ENCODE data around the gene SLC35G2. TPM values are rescaled to one million over a fixed set of nuclear protein-coding genes. Genes with fewer than 3 reads are reported as not detected.

Gene SLC35G2
- total RNA-seq, 1 donor from 2014 or later: 10.1 TPM

DNA sequence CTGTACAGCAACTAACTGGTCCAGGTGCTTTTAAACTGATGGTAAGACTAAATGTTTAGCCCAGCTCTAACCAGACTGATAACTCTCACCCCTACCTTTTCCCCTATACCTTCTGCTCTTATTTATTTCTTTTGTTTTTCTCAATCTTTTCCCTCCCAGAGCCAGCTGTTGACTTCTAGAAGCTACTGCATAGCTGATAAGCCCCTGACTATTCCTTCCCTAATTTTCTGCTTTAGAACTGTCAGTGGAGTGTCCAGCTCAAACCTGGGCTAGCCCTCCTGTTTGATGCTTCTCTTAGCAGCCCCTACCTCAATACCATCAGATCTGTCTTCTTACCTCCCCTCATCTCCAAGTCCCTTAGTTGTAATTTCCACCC lies 20.6 kb downstream of the SLC35G2 start:
- H2AFZ ChIP-seq (ENCODE audit: low read depth, low read length): no peak overlapping the region
- Mint-ChIP-seq H3K9me3 (ENCODE audit: unreplicated experiment) (peaks cover 3% of the 10 kb centered on the region), H3K4me3 (ENCODE audit: unreplicated experiment) (no peak overlapping the region), H3K4me1 (ENCODE audit: low read depth, unreplicated experiment) (peaks cover 29% of the 10 kb centered on the region), H3K36me3 (ENCODE audit: low read depth, unreplicated experiment) (peaks cover 11% of the 10 kb centered on the region), H3K27me3 (ENCODE audit: low read depth, unreplicated experiment) (no peaks in the 10 kb centered on the region), H3K27ac (ENCODE audit: unreplicated experiment) (peak overlapping the region; percentile 79)
- TF ChIP-seq EZH2 (IDR thresholded peaks at IDR 0.05; ENCODE audit: insufficient read depth, low read length): no peak
- TF ChIP-seq, protein P1, sequence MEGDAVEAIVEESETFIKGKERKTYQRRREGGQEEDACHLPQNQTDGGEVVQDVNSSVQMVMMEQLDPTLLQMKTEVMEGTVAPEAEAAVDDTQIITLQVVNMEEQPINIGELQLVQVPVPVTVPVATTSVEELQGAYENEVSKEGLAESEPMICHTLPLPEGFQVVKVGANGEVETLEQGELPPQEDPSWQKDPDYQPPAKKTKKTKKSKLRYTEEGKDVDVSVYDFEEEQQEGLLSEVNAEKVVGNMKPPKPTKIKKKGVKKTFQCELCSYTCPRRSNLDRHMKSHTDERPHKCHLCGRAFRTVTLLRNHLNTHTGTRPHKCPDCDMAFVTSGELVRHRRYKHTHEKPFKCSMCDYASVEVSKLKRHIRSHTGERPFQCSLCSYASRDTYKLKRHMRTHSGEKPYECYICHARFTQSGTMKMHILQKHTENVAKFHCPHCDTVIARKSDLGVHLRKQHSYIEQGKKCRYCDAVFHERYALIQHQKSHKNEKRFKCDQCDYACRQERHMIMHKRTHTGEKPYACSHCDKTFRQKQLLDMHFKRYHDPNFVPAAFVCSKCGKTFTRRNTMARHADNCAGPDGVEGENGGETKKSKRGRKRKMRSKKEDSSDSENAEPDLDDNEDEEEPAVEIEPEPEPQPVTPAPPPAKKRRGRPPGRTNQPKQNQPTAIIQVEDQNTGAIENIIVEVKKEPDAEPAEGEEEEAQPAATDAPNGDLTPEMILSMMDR (IDR thresholded peaks at IDR 0.05; ENCODE audit: insufficient read depth, low read depth, low read length): no peak
- H4K20me1 ChIP-seq (ENCODE audit: insufficient read depth, low read length): peaks cover 16% of the 10 kb centered on the region
- no peaks in the 10 kb centered on the region for H3K9me3 ChIP-seq (ENCODE audit: insufficient read depth, low read depth, low read length)
- no peaks in the 10 kb centered on the region for H3K36me3 ChIP-seq (ENCODE audit: insufficient read depth, low read length)
- peak overlapping the region; percentile 54 for H3K4me2 ChIP-seq (ENCODE audit: low read length)
- H3K9ac ChIP-seq (ENCODE audit: low read length): no peak overlapping the region
- DNase-seq (ENCODE audit: low read depth) (no peak), FAIRE-seq (no peak)
- H3K27me3 ChIP-seq (ENCODE audit: insufficient read depth, low read length): no peaks in the 10 kb centered on the region
- peaks cover 63% of the 10 kb centered on the region for H3K79me2 ChIP-seq (ENCODE audit: insufficient read depth, low read length)
- peaks cover 18% of the 10 kb centered on the region for H3K4me1 ChIP-seq (ENCODE audit: insufficient read depth, low read length)
- peak overlapping the region; percentile 8 for H3K27ac ChIP-seq (ENCODE audit: low read depth, low read length)
- no peak overlapping the region for H3K4me3 ChIP-seq (ENCODE audit: insufficient read depth, low read depth, low read length)

DNA sequence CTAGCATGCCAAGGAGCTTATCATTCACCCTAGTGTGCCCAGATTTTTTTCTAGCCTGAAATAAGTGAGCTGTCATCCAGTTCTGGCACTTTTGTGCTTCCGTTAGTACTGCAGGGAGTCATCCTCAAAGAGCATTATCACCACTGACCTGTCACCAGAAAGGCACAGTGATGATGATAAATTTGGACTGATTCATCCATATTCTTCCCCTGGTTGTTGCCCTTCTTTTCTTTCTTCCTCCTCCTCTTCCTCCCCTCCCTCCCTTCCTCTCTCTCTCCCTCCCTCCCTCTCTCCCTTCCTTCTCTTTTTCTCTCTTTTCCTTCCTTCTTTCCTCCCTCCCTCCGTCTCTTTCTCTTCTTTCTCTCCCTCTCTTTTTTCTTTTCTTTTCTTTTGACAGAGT lies 21.3 kb downstream of the SLC35G2 start:
- H3K9ac ChIP-seq (ENCODE audit: low read length): no peak overlapping the region
- H3K9me3 ChIP-seq (ENCODE audit: insufficient read depth, low read depth, low read length): no peaks in the 10 kb centered on the region

DNA sequence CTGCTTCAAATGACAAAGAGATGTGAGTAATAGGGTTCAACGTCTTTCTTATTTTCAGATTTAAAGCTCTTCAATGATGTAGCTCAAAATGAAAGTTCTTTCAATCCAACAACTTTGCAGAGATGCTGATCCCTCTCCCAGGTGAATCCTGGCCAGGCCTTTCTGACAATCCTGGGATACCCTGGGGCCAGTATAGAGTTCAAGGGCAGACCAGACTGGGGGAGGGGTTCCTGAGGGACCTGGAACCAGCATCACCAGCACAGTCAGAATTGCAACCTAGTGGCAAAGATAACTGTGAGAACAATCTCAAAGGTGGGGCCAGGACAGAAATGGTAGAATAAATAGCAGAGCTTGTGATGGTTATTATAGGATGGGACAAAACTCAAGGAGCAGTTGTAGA lies 23.4 kb downstream of the SLC35G2 start:
- Histone ChIP-seq H3K4me1 (ENCODE audit: insufficient read depth, low read length) (peaks cover 18% of the 10 kb centered on the region), H3K4me2 (ENCODE audit: low read length) (no peak overlapping the region), H3K27me3 (ENCODE audit: insufficient read depth, low read length) (no peaks in the 10 kb centered on the region), H3K79me2 (ENCODE audit: insufficient read depth, low read length) (peaks cover 49% of the 10 kb centered on the region), H3K9ac (ENCODE audit: low read length) (no peak overlapping the region), H3K36me3 (ENCODE audit: insufficient read depth, low read length) (no peaks in the 10 kb centered on the region), H3K27ac (ENCODE audit: low read depth, low read length) (no peak overlapping the region), H4K20me1 (ENCODE audit: insufficient read depth, low read length) (peaks cover 14% of the 10 kb centered on the region), H3K4me3 (ENCODE audit: insufficient read depth, low read depth, low read length) (no peak overlapping the region), H3K9me3 (ENCODE audit: insufficient read depth, low read depth, low read length) (no peaks in the 10 kb centered on the region), H2AFZ (ENCODE audit: low read depth, low read length) (no peak overlapping the region)
- H3K36me3 Mint-ChIP-seq (ENCODE audit: low read depth, unreplicated experiment): peaks cover 14% of the 10 kb centered on the region
- H3K27ac Mint-ChIP-seq (ENCODE audit: unreplicated experiment): no peak overlapping the region
- no peaks in the 10 kb centered on the region for H3K27me3 Mint-ChIP-seq (ENCODE audit: low read depth, unreplicated experiment)
- TF ChIP-seq EZH2 (IDR thresholded peaks at IDR 0.05; ENCODE audit: insufficient read depth, low read length): no peak
- TF ChIP-seq, protein P1 (IDR thresholded peaks at IDR 0.05; ENCODE audit: insufficient read depth, low read depth, low read length): no peak
- FAIRE-seq (no peak), DNase-seq (ENCODE audit: low read depth) (no peak)
- H3K4me1 Mint-ChIP-seq (ENCODE audit: low read depth, unreplicated experiment): peaks cover 18% of the 10 kb centered on the region
- peaks cover 3% of the 10 kb centered on the region for H3K9me3 Mint-ChIP-seq (ENCODE audit: unreplicated experiment)
- no peak overlapping the region for H3K4me3 Mint-ChIP-seq (ENCODE audit: unreplicated experiment)

More for the DNA sequence above, 21.3 kb downstream of the SLC35G2 start:
- H4K20me1 ChIP-seq (ENCODE audit: insufficient read depth, low read length): peaks cover 16% of the 10 kb centered on the region
- Mint-ChIP-seq H3K27me3 (ENCODE audit: low read depth, unreplicated experiment) (no peaks in the 10 kb centered on the region), H3K4me3 (ENCODE audit: unreplicated experiment) (no peak overlapping the region), H3K9me3 (ENCODE audit: unreplicated experiment) (peaks cover 3% of the 10 kb centered on the region), H3K4me1 (ENCODE audit: low read depth, unreplicated experiment) (peaks cover 29% of the 10 kb centered on the region), H3K27ac (ENCODE audit: unreplicated experiment) (no peak overlapping the region), H3K36me3 (ENCODE audit: low read depth, unreplicated experiment) (peaks cover 11% of the 10 kb centered on the region)
- H3K27ac ChIP-seq (ENCODE audit: low read depth, low read length): no peak overlapping the region
- H3K36me3 ChIP-seq (ENCODE audit: insufficient read depth, low read length): no peaks in the 10 kb centered on the region
- no peak for DNase-seq (ENCODE audit: low read depth)
- no peak overlapping the region for H2AFZ ChIP-seq (ENCODE audit: low read depth, low read length)
- TF ChIP-seq, protein P1 (IDR thresholded peaks at IDR 0.05; ENCODE audit: insufficient read depth, low read depth, low read length): no peak
- TF ChIP-seq EZH2 (IDR thresholded peaks at IDR 0.05; ENCODE audit: insufficient read depth, low read length): no peak
- no peak overlapping the region for H3K4me3 ChIP-seq (ENCODE audit: insufficient read depth, low read depth, low read length)
- H3K27me3 ChIP-seq (ENCODE audit: insufficient read depth, low read length): no peaks in the 10 kb centered on the region
- no peak for FAIRE-seq
- H3K4me1 ChIP-seq (ENCODE audit: insufficient read depth, low read length): peaks cover 18% of the 10 kb centered on the region
- H3K4me2 ChIP-seq (ENCODE audit: low read length): no peak overlapping the region
- H3K79me2 ChIP-seq (ENCODE audit: insufficient read depth, low read length): peaks cover 59% of the 10 kb centered on the region

Measured in astrocyte (in vitro differentiated cells and primary cell).